Measurements from ENCODE around the gene PSME3. TPM values are rescaled to one million over a fixed set of nuclear protein-coding genes. Genes with fewer than 3 reads are reported as not detected.
A peak's percentile ranks its signal among the peaks of the same experiment; 100 is the strongest.

The PSME3 gene
- total and polyA plus RNA-seq, 2 of the 13 experiments (the other 11 are each of a cell fraction or from before 2014, with no cell fraction given), result 66.3 to 135 TPM

DNA sequence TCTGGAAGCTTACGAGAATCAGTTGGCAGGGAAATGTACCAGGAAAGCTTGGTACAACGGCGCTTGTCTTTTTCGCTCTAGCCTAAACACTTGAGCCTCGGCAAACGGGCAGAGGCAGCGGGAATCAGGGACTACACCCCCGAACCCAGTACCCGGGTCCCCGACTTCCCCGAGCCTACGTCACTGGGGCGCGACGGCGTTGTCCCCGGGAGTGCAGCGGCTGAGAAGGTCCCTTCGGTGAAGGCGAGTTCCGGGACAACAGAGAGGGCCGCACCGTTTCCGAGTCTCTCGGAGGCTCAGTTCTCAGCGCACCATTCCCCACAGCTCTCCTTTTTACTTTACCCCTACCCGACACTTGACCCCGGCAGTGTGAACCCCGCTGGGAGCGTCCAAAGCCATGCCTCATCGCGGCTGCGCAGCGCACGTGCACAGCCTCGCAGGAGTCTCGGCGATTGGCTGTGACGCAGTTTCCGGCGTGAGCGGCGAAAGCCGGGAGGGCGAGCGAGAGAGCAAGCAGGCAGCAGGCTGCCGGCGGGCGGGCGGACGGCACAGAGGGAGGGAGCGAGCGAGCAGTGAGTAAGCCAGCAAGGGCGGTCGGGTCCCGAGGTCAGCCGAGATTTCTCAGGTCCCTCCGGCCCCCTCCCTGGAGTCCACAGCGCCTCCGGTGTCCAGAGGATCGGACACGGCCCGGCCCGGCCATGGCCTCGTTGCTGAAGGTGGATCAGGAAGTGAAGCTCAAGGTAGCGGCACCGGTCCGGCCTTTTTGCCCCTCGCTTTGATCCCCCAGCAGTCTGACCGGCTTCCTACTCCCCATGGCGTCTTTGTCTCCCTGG is at the start of gene PSME3 (continued):
- TF ChIP-seq DR1 (CRISPR knock-in tag; IDR thresholded peaks at IDR 0.05), result peak; percentile 91
- TF ChIP-seq, protein P1, sequence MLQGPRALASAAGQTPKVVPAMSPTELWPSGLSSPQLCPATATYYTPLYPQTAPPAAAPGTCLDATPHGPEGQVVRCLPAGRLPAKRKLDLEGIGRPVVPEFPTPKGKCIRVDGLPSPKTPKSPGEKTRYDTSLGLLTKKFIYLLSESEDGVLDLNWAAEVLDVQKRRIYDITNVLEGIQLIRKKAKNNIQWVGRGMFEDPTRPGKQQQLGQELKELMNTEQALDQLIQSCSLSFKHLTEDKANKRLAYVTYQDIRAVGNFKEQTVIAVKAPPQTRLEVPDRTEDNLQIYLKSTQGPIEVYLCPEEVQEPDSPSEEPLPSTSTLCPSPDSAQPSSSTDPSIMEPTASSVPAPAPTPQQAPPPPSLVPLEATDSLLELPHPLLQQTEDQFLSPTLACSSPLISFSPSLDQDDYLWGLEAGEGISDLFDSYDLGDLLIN (CRISPR knock-in tag; IDR thresholded peaks at IDR 0.05; ENCODE audit: borderline replicate concordance), result peak; percentile 34; the same call in 1 of the 2 replicates
- TF ChIP-seq, protein P2, sequence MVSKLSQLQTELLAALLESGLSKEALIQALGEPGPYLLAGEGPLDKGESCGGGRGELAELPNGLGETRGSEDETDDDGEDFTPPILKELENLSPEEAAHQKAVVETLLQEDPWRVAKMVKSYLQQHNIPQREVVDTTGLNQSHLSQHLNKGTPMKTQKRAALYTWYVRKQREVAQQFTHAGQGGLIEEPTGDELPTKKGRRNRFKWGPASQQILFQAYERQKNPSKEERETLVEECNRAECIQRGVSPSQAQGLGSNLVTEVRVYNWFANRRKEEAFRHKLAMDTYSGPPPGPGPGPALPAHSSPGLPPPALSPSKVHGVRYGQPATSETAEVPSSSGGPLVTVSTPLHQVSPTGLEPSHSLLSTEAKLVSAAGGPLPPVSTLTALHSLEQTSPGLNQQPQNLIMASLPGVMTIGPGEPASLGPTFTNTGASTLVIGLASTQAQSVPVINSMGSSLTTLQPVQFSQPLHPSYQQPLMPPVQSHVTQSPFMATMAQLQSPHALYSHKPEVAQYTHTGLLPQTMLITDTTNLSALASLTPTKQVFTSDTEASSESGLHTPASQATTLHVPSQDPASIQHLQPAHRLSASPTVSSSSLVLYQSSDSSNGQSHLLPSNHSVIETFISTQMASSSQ (IDR thresholded peaks at IDR 0.05; ENCODE audit: low read depth), result no peak
- TF ChIP-seq, protein P2 (CRISPR knock-in tag; IDR thresholded peaks at IDR 0.05; ENCODE audit: borderline replicate concordance), result peak; percentile 84
- TF ChIP-seq, protein P3, sequence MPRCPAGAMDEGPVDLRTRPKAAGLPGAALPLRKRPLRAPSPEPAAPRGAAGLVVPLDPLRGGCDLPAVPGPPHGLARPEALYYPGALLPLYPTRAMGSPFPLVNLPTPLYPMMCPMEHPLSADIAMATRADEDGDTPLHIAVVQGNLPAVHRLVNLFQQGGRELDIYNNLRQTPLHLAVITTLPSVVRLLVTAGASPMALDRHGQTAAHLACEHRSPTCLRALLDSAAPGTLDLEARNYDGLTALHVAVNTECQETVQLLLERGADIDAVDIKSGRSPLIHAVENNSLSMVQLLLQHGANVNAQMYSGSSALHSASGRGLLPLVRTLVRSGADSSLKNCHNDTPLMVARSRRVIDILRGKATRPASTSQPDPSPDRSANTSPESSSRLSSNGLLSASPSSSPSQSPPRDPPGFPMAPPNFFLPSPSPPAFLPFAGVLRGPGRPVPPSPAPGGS (CRISPR knock-in tag; IDR thresholded peaks at IDR 0.05), result peak; percentile 89
- TF ChIP-seq ZZZ3 (CRISPR knock-in tag; IDR thresholded peaks at IDR 0.05; ENCODE audit: borderline replicate concordance), result peak; percentile 92
- TF ChIP-seq, protein P4, sequence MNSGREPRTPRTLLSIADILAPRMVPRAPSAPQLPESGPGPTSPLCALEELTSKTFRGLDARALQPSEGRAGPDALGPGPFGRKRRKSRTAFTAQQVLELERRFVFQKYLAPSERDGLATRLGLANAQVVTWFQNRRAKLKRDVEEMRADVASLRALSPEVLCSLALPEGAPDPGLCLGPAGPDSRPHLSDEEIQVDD (CRISPR knock-in tag; IDR thresholded peaks at IDR 0.05; ENCODE audit: borderline replicate concordance), result peak; percentile 97; the same call in 1 of the 2 replicates
- TF ChIP-seq, protein P5, sequence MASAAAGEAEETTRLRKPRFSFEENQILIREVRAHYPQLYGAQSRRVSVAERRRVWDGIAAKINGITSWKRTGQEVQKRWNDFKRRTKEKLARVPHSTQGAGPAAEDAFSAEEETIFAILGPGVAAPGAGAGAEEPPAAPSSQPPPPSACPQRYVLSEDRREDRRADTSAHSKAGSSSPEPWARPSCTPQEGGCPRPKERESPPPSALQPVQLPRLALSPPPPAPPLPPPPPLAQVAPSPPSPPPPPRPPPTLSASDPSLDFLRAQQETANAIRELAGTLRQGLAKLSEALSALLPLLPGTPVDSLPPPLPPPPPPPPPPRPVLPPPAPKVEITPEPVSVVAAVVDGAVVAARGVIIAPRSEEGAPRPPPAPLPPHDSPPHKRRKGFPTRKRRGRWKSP (CRISPR knock-in tag; IDR thresholded peaks at IDR 0.05), result peak; percentile 88; the same call in 1 of the 2 replicates
- no peak for TF ChIP-seq PTBP1 (IDR thresholded peaks at IDR 0.05; ENCODE audit: low read depth, low read length, poor library complexity, severe bottlenecking)
- peak; percentile 27; the same call in 1 of the 2 replicates for TF ChIP-seq ZNF775 (CRISPR knock-in tag; IDR thresholded peaks at IDR 0.05; ENCODE audit: borderline replicate concordance)
- peak; percentile 73; the same call in 1 of the 2 replicates for TF ChIP-seq GZF1 (CRISPR knock-in tag; IDR thresholded peaks at IDR 0.05)
- TF ChIP-seq ZNF652 (CRISPR knock-in tag; IDR thresholded peaks at IDR 0.05; ENCODE audit: borderline replicate concordance, low read depth), result peak; percentile 55; the same call in 1 of the 2 replicates
- TF ChIP-seq CENPT (CRISPR knock-in tag; IDR thresholded peaks at IDR 0.05; ENCODE audit: low read depth), result peak; percentile 83; the same call in 1 of the 2 replicates

Data from HepG2 (cell line).